Thymus (tissue), 11 donors: ENCODE data around the gene RSPH6A. TPM values are rescaled to one million over a fixed set of nuclear protein-coding genes. Genes with fewer than 3 reads are reported as not detected.
"Not testable (repeated sequence)": the region's sequence is repeated elsewhere in the genome, so short reads cannot be mapped to it uniquely, and the experiment has no call there.

Experiments used
- DNase-seq, 9 donors: peaks; one replicate each; pipeline ENCODE4 v3.0.0-alpha.2; 2013; ENCODE audit warnings: low spot score in 9 of 9, low read depth in 6 of 9, missing footprints in 1 of 9
- H3K27ac ChIP-seq, 2 donors: one replicate each; pipeline ENCODE4 v1.5.1; 2013; ENCODE audit warnings: control low read depth in 1 of 2, low read depth in 1 of 2, low read length in 1 of 2, mild to moderate bottlenecking in 1 of 2, moderate library complexity in 1 of 2
- H3K27me3 ChIP-seq, 2 donors: one replicate each; pipeline ENCODE4 v1.5.1; 2013; ENCODE audit warnings: low read length in 1 of 2; ENCODE audit not compliant: control insufficient read depth in 2 of 2, insufficient read depth in 1 of 2
- H3K36me3 ChIP-seq, 2 donors: one replicate each; pipeline ENCODE4 v1.5.1; 2013; ENCODE audit warnings: low read length in 1 of 2, mild to moderate bottlenecking in 1 of 2, moderate library complexity in 1 of 2; ENCODE audit not compliant: control insufficient read depth in 2 of 2, insufficient read depth in 2 of 2
- H3K4me1 ChIP-seq, 2 donors: one replicate each; pipeline ENCODE4 v1.5.1; 2013; ENCODE audit warnings: low read length in 2 of 2; ENCODE audit not compliant: control insufficient read depth in 2 of 2, insufficient read depth in 2 of 2
- H3K4me3 ChIP-seq, 2 donors: one replicate each; pipeline ENCODE4 v1.5.1; 2013; ENCODE audit warnings: low read length in 2 of 2, control low read depth in 1 of 2, mild to moderate bottlenecking in 1 of 2
- H3K9me3 ChIP-seq, 2 donors: one replicate each; pipeline ENCODE4 v1.5.1; 2013; ENCODE audit warnings: low read length in 1 of 2, mild to moderate bottlenecking in 1 of 2; ENCODE audit not compliant: control insufficient read depth in 2 of 2, insufficient read depth in 1 of 2
- WGBS: extraction: QIAGEN DNeasy Blood & Tissue Kit; methylation state at CpG from one replicate; pipeline ENCODE4 v1.1.7; 2013; 5-methylcytosine and 5-hydroxymethylcytosine counted together
- polyA plus RNA-seq: library from polyadenylated mRNA; stranded (reverse); fragments of 200-250 nt; gene quantifications from one replicate; pipeline ENCODE4 v1.2.3, GENCODE V29; 2013
- total RNA-seq: library from RNA; stranded (reverse); fragments of 120-200 nt; gene quantifications from one replicate; pipeline ENCODE4 v1.2.4, GENCODE V29; 2013
- donor health status: healthy.

The RSPH6A gene
- total and polyA plus RNA-seq, 2 donors = 0.14 TPM; not detected in 1

DNA sequence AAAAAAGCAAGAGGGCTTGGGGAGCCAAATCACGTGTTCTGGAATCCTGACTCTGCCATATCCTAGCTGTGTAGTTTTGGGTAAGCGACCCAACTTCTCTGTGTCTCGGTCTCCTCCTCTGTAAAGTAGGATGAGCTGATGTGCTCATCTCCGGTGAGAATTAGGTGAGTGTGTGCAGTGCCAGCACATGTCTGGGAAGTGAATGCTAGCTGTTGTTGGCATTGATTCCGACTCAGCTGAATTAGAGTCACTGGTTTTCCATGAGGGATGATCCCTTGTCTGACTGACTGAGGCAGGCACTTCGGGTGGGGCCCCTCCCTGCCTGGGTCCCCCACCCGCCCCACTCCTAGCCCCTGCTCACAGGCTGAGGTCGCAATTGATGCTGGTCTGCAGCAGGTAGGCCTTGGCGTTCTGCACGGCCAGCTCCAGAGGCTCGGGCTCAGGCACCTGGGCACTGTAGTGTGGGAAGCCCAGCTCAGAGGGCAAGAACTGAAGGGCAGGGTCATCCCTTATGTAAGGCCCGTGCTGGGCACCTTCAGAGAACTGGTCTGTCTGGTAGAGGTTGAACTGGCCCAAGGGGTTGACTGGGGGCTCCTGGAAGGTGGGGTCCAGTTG lies 835 bp downstream of the RSPH6A start:
- H3K27ac ChIP-seq = peak overlapping the region in 1 of 2 donors; percentile 31
- peaks cover 5 to 33% of the 10 kb centered on the region in 2 donors for H3K4me1 ChIP-seq
- no peaks in the 10 kb centered on the region for H3K9me3 ChIP-seq
- H3K27me3 ChIP-seq = peaks cover 2 to 26% of the 10 kb centered on the region in 2 donors
- WGBS = 94% methylated on average over 12 of the region's 12 CpGs
- no peak for DNase-seq
- peaks cover 0 to 9% of the 10 kb centered on the region in 2 donors for H3K36me3 ChIP-seq
- no peak overlapping the region for H3K4me3 ChIP-seq

DNA sequence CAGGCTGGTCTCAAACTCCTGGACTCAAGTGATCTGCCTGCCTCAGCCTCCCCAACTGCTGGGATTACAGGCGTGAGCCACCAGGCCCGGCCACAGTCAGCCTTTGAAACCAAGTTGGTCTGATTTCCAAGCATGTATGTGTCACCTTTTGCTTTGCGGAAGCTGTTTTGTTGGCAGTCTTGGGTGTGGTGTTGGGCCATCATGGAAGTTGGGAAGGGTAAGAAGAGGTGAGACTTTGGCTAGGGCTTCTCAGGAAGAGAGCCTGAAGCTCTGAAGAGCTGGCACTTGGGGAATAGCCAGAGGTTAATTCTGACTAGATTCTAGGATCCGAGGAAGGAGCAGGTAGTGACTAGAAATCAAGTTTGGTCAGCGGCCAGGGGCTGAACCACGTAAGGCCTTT lies 2.8 kb downstream of the RSPH6A start:
- H3K27me3 ChIP-seq = peaks cover 2 to 26% of the 10 kb centered on the region in 2 donors
- WGBS = 97% methylated on average over 6 of the region's 6 CpGs
- no peaks in the 10 kb centered on the region for H3K9me3 ChIP-seq
- no peak overlapping the region for H3K27ac ChIP-seq
- no peak for DNase-seq
- peaks cover 5 to 32% of the 10 kb centered on the region in 2 donors for H3K4me1 ChIP-seq
- peaks cover 0 to 3% of the 10 kb centered on the region in 2 donors for H3K36me3 ChIP-seq
- no peak overlapping the region for H3K4me3 ChIP-seq

DNA sequence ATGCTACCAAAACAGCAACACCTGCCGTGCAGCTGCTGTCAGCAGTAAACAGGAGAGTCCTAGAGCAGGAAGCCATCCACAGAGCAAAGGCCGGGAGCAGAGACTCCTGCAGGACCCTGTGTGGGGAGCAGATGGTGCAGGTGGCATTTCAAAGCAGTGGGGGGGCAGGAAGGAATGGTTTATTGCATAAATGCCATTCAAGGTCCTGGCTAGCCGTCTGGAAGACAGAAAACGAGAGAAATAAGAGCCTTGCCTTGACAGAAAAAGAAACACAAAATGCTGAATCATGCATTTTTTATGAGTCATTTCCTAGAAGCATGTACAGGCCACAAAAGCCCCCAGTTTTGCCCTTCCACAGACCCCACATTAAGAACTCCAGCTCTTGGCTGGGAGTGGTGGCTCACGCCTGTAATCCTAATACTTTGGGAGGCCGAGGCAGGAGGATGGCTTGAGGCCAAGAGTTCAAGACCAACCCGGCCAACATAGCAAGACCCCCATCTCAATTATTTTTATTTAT lies 5.4 kb downstream of the RSPH6A start:
- H3K27ac ChIP-seq = peak overlapping the region; percentile 40 to 83
- WGBS = 15% methylated on average over 7 of the region's 7 CpGs
- no peak overlapping the region for H3K4me3 ChIP-seq
- H3K36me3 ChIP-seq = peaks cover 0 to 3% of the 10 kb centered on the region in 2 donors
- no peaks in the 10 kb centered on the region for H3K9me3 ChIP-seq
- peaks cover 5 to 14% of the 10 kb centered on the region in 2 donors for H3K4me1 ChIP-seq
- DNase-seq = peak in 5 of 9 donors; percentile 47 to 78 (median 57)
- H3K27me3 ChIP-seq = peaks cover 2 to 17% of the 10 kb centered on the region in 2 donors

DNA sequence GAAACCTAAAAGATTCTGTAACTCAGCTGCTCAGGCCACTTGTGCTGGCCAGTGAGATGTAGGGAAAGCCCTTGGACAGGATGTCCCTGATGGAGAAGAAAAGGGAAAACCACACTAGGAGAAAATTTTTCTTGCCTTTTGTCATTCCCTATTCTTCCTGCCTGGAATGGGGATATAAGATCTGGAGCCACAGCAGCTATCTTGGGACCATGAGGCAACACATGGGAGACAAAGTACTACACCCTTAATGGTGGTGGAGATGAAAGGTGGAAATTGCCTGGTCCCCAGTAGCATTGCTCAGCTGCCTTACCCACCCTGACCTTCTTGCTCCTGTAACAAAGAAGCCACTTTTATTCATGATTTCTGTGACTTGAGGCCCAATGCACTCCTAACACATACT lies 9.4 kb downstream of the RSPH6A start:
- Histone ChIP-seq H3K36me3 (no peaks in the 10 kb centered on the region), H3K4me1 (peaks cover 5 to 12% of the 10 kb centered on the region in 2 donors), H3K4me3 (no peak overlapping the region), H3K9me3 (no peaks in the 10 kb centered on the region), H3K27ac (no peak overlapping the region), H3K27me3 (peaks cover 0 to 34% of the 10 kb centered on the region in 2 donors)
- DNase-seq = no peak

DNA sequence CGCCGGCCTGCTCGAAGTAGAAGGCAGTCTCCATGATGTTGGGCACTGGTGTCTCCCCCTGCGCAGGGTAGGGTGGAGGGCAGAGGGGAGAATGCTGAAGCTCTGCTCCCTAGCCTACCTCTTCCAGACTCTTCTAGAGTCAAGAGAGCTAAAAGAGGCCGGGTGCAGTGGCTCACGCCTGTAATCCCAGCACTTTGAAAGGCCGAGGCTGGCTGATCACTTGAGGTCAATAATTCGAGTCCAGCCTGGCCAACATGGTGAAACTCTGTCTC lies 10.2 kb downstream of the RSPH6A start:
- H3K4me1 ChIP-seq = peaks cover 5 to 8% of the 10 kb centered on the region in 2 donors
- H3K4me3 ChIP-seq = no peak overlapping the region
- H3K9me3 ChIP-seq = no peaks in the 10 kb centered on the region
- H3K27ac ChIP-seq = no peak overlapping the region
- H3K36me3 ChIP-seq = no peaks in the 10 kb centered on the region
- H3K27me3 ChIP-seq = peaks cover 0 to 40% of the 10 kb centered on the region in 2 donors
- WGBS = 96% methylated on average over 8 of the region's 8 CpGs
- DNase-seq = no peak

DNA sequence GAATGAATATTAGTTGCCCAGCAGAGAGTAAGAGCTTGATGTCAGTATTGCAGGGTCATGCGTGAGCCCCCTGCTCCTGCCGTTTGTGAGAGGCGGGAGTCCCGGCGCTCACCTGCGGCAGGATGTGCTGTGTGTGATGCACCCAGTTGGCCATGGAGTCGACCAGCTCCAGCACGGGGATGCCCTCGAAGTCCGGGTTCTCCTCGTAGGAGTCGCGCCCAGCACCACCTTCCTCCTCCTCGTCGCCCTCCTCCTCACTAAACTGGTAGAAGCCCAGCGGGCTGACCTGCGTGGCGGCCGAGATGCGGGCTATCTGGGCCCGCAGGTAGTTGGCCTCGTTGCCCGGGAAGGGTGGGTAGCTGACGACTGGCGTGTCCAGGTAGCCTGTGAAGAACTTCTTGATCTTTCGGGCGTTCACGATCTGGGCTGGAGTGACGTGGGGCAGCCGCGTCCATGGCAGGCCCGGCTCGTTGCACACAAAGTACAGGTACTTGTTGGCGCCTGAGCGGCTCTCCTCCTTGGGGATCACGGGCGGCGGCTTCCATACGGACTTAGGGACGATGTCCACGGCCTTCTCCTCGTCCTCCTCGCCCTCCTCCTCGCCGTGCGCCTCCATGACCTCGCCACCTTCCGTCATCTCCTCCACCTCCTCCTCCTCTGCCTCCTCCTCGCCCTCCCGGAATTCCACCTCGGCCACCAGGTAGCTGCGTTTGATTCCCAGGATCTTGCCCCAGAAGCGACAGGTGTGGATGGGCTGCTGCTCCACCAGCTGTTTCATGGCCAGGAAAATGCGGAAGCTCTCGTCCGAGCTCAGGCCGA lies 10.8 kb downstream of the RSPH6A start:
- H3K27me3 ChIP-seq = peaks cover 0 to 43% of the 10 kb centered on the region in 2 donors
- H3K4me1 ChIP-seq = peaks cover 3 to 6% of the 10 kb centered on the region in 2 donors
- no peak for DNase-seq
- no peak overlapping the region for H3K27ac ChIP-seq
- no peaks in the 10 kb centered on the region for H3K9me3 ChIP-seq
- WGBS = 95% methylated on average over 57 of the region's 57 CpGs
- no peak overlapping the region for H3K4me3 ChIP-seq
- no peaks in the 10 kb centered on the region for H3K36me3 ChIP-seq

DNA sequence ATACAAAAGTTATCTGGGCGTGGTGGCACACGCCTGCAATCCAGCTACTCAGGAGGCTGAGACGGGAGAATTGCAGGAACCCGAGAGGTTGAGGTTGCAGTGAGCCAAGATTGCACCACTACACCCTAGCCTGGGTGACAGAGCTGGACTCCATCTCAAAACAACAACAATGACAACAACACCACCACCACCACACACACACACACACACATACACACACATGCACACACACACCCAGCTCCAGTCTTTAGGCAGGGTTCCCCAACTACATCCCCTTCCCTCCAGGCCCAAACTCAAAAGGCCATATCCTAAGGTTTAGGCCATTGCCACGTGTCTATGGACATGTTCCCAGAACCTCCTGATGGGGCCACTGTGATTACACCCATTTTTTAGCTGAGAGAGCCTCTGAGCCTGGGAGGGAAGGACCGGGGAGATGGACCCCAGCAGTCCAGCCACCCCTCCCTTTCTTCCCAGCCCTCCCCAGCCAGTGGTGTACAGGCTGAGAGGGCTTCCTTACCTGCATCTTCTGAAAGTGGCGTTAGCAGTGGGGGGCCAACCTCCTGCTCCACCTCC lies 13.4 kb downstream of the RSPH6A start:
- DNase-seq = no peak
- H3K27me3 ChIP-seq = peaks cover 0 to 47% of the 10 kb centered on the region in 2 donors
- no peaks in the 10 kb centered on the region for H3K36me3 ChIP-seq
- 92% methylated on average over 7 of the region's 7 CpGs for WGBS
- H3K27ac ChIP-seq = no peak overlapping the region
- peaks cover 4 to 8% of the 10 kb centered on the region in 2 donors for H3K4me1 ChIP-seq
- no peaks in the 10 kb centered on the region for H3K9me3 ChIP-seq
- no peak overlapping the region for H3K4me3 ChIP-seq

DNA sequence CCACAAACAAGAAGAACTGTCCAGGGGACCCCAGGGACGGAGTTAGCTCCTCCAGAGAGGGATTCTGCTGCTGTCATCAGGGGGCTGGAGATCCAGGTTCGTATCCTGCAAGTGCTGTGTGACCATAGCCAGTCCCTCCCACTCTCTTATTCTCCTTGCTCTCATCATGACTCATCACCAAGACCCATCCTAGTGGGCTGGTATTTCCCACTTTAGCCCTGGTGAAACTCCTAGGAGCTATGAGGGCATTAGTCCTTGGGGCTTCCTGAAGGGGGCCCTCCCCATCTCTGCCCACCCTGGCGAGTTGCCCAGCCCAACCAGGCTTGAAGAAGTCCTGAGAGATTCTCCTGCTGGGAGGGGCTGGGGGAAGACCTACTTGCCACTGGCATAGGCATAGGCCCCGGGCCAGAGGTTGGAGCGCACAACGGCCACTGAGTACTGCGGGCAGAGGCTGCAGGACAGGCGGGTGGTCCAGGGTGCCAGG lies 15.0 kb downstream of the RSPH6A start:
- no peaks in the 10 kb centered on the region for H3K9me3 ChIP-seq
- H3K4me3 ChIP-seq = no peak overlapping the region
- H3K36me3 ChIP-seq = no peaks in the 10 kb centered on the region
- peaks cover 0 to 50% of the 10 kb centered on the region in 2 donors for H3K27me3 ChIP-seq
- no peak overlapping the region for H3K27ac ChIP-seq
- peaks cover 4 to 8% of the 10 kb centered on the region in 2 donors for H3K4me1 ChIP-seq
- WGBS = 88% methylated on average over 8 of the region's 8 CpGs
- no peak for DNase-seq

DNA sequence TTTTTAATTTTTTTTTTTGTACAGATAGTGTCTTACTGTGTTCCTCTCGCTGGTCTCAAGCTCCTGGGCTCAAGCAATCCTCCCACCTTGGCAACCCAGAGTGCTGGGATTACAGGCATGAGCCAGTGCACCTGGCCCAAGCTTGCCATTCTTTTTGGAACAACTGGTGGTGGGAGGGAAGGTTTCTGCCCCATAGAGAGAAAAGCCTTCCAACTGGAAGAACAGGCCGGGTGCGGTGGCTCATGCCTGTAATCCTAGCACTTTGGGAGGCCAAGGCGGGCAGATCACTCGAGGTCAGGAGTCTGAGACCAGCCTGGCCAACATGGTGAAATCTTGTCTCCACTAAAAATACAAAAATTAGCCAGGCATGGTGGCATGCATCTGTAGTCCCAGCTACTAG lies 15.6 kb downstream of the RSPH6A start:
- not testable (repeated sequence) for H3K27ac ChIP-seq, H3K4me1 ChIP-seq, H3K4me3 ChIP-seq, DNase-seq, H3K9me3 ChIP-seq, H3K36me3 ChIP-seq
- H3K27me3 ChIP-seq = peaks cover 0 to 50% of the 10 kb centered on the region in 2 donors
- 94% methylated on average over 5 of the region's 5 CpGs for WGBS
